RWPE1 (cell line): ENCODE data around the gene ZSCAN25.
A peak's percentile ranks its signal among the peaks of the same experiment; 100 is the strongest.

Experiments used
- CTCF ChIA-PET: fragments of 350-600 bp; sonication (Branson Sonifier 250); formaldehyde crosslinking; extraction: SDS; loops from one replicate; lab custom pipeline; 2021; lab: Yijun Ruan, JAX
- POLR2A ChIA-PET: fragments of 400-600 bp; formaldehyde crosslinking; extraction: SDS; loops from one replicate; lab custom pipeline; 2020; ENCODE audit warnings: antibody characterized with exemption; ENCODE audit not compliant: low non-redundant PET; lab: Yijun Ruan, JAX
- DNase-seq: peaks from one replicate; pipeline ENCODE4 v3.0.0; 2012; ENCODE audit warnings: low spot score
- H3K27ac ChIP-seq: fragments of 450-650 bp; 2 replicates; pipeline ENCODE4 v1.5.1; 2017
- CTCF ChIP-seq: fragments of 450-650 bp; conservative IDR thresholded peaks from 2 replicates; pipeline ENCODE4 v1.5.1; 2017; ENCODE audit warnings: low read depth, mild to moderate bottlenecking

ZSCAN25 gene

GRCh38 chr7:99679032-99679399 lies 62.3 kb downstream of the ZSCAN25 start:
- no peak for TF ChIP-seq CTCF
- CTCF ChIA-PET, result no interaction called here
- peak; percentile 69 for DNase-seq
- H3K27ac ChIP-seq, result no peak overlapping the region
- POLR2A ChIA-PET, result interaction anchor here (0.6 kb wide), 1 partner anchor 46 kb away, joined by 5 read pairs; no protein-coding TSS in a partner anchor

GRCh38 chr7:99679400-99680191 lies 62.9 kb downstream of the ZSCAN25 start, which contains the start of gene CYP3A5:
CYP3A5 (minus strand) TSS chr7:99679996; CDS start chr7:99679896, 100 bp downstream.
- POLR2A ChIA-PET, result interaction anchor here (0.6 kb wide), 1 partner anchor 47 kb away, joined by 5 read pairs; no protein-coding TSS in a partner anchor
- DNase-seq, result no peak

More at GRCh38 chr7:99679400-99680191, 62.9 kb downstream of the ZSCAN25 start, which contains the start of gene CYP3A5:
- TF ChIP-seq CTCF, result no peak
- H3K27ac ChIP-seq, result no peak within 1 kb of the TSS
- CTCF ChIA-PET, result no interaction called here
